Osteocyte (in vitro differentiated cells): ENCODE data around the gene SIRT3. TPM values are rescaled to one million over a fixed set of nuclear protein-coding genes. Genes with fewer than 3 reads are reported as not detected.
"Not testable (repeated sequence)": the region's sequence is repeated elsewhere in the genome, so short reads cannot be mapped to it uniquely, and the experiment has no call there.

ENCODE experiments used
- DNase-seq: peaks from one replicate; pipeline ENCODE4 v3.0.0; 2021; ENCODE audit warnings: mixed read lengths; ENCODE audit not compliant: unreplicated experiment; ENCODE audit errors: extremely low spot score
- H3K27ac Mint-ChIP-seq: one replicate; pipeline ENCODE4 v1.8.0; 2021; ENCODE audit warnings: mild to moderate bottlenecking, mixed read lengths; ENCODE audit not compliant: unreplicated experiment
- H3K27me3 Mint-ChIP-seq: one replicate; pipeline ENCODE4 v1.8.0; 2021; ENCODE audit warnings: mixed read lengths; ENCODE audit not compliant: unreplicated experiment
- H3K36me3 Mint-ChIP-seq: one replicate; pipeline ENCODE4 v1.8.0; 2021; ENCODE audit warnings: mixed read lengths; ENCODE audit not compliant: unreplicated experiment
- H3K4me1 Mint-ChIP-seq: one replicate; pipeline ENCODE4 v1.8.0; 2021; ENCODE audit warnings: mixed read lengths; ENCODE audit not compliant: unreplicated experiment
- H3K4me3 Mint-ChIP-seq: one replicate; pipeline ENCODE4 v1.8.0; 2021; ENCODE audit warnings: mild to moderate bottlenecking, moderate library complexity, mixed read lengths; ENCODE audit not compliant: unreplicated experiment
- H3K9me3 Mint-ChIP-seq: one replicate; pipeline ENCODE4 v1.8.0; 2021; ENCODE audit warnings: mixed read lengths; ENCODE audit not compliant: unreplicated experiment
- total RNA-seq: library from RNA; stranded (reverse); gene quantifications from 2 replicates; pipeline ENCODE4 v1.2.1, GENCODE V29; 2021
- TF ChIP-seq, protein P1 (sequence below): fragments of 200-600 bp; sonication (generic); IDR thresholded peaks from 2 replicates; pipeline ENCODE4 v1.5.0; 2021; ENCODE audit warnings: antibody characterized with exemption, mild to moderate bottlenecking, moderate library complexity

SIRT3 gene
- total RNA-seq, 1 donor from 2014 or later = 25.7 TPM

DNA sequence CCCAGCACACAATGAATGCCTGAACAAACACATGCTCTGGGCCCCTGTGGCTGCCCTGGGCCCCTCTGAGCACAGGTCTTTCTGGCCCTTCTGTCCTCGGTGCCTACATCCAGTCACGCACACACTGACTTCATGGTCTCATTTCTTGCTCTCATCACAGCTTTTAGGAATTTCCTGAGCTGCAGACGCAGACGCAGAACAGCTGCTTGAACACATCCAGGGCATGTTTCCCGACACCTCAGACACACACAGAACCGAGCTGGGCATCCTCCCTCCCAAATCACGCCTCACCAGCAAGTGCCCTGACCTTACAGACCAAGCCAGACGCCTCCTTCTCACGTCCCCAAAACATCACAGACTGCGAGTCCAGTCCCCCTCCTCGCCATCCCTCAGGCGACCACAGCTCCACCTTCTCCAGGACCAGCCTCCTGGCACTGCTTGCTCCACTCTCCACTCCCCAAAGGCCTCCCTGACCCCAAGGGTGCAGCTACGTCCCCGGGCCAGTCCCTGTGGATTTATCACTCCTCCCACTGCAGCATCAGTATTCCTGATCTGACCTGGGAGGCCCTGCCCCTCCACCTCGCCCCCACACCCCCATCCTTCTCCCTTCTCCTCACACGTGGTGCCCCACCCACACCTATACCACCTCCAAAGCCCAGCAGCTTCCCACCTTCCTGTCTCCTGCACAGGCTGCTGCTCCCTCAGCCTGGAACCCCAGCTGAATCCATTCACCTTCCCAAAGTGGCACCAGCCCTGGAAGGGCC, 12.9 kb downstream of the SIRT3 start:
- peaks cover 17% of the 10 kb centered on the region for H3K36me3 Mint-ChIP-seq
- TF ChIP-seq, protein P1, sequence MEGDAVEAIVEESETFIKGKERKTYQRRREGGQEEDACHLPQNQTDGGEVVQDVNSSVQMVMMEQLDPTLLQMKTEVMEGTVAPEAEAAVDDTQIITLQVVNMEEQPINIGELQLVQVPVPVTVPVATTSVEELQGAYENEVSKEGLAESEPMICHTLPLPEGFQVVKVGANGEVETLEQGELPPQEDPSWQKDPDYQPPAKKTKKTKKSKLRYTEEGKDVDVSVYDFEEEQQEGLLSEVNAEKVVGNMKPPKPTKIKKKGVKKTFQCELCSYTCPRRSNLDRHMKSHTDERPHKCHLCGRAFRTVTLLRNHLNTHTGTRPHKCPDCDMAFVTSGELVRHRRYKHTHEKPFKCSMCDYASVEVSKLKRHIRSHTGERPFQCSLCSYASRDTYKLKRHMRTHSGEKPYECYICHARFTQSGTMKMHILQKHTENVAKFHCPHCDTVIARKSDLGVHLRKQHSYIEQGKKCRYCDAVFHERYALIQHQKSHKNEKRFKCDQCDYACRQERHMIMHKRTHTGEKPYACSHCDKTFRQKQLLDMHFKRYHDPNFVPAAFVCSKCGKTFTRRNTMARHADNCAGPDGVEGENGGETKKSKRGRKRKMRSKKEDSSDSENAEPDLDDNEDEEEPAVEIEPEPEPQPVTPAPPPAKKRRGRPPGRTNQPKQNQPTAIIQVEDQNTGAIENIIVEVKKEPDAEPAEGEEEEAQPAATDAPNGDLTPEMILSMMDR = no peak
- no peak overlapping the region for H3K4me3 Mint-ChIP-seq
- H3K27ac Mint-ChIP-seq = no peak overlapping the region
- peaks cover 4% of the 10 kb centered on the region for H3K4me1 Mint-ChIP-seq
- DNase-seq = no peak
- H3K9me3 Mint-ChIP-seq = no peaks in the 10 kb centered on the region
- H3K27me3 Mint-ChIP-seq = no peaks in the 10 kb centered on the region

GRCh38 chr11:221998-222789, 13.9 kb downstream of the SIRT3 start:
- H3K9me3 Mint-ChIP-seq = no peaks in the 10 kb centered on the region
- TF ChIP-seq, protein P1 = no peak
- DNase-seq = no peak
- H3K4me1 Mint-ChIP-seq = peaks cover 4% of the 10 kb centered on the region
- H3K27ac Mint-ChIP-seq = no peak overlapping the region
- peaks cover 17% of the 10 kb centered on the region for H3K36me3 Mint-ChIP-seq
- no peaks in the 10 kb centered on the region for H3K27me3 Mint-ChIP-seq
- no peak overlapping the region for H3K4me3 Mint-ChIP-seq

DNA sequence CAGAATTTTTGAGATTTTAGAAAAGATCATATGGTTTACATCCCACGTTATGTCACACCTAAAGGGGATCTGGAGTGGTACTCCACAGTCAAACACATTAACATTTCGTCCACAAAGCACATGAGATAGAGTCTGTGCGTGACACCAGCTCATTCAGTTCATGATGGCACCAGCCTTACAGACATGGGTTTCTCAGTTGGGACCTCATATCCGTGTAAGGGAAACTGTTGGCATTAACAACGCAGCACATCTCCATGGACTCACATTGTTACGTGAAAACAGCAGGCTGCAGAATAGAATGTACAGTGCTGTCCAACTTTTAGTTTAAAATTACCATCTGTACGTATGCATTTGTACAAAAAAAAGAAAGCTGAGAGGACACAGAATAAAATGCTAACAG, 14.6 kb downstream of the SIRT3 start:
- H3K9me3 Mint-ChIP-seq = no peaks in the 10 kb centered on the region
- no peak for DNase-seq
- peaks cover 4% of the 10 kb centered on the region for H3K4me1 Mint-ChIP-seq
- no peak overlapping the region for H3K4me3 Mint-ChIP-seq
- H3K27ac Mint-ChIP-seq = no peak overlapping the region
- H3K36me3 Mint-ChIP-seq = peaks cover 17% of the 10 kb centered on the region
- TF ChIP-seq, protein P1 = no peak
- H3K27me3 Mint-ChIP-seq = no peaks in the 10 kb centered on the region

DNA sequence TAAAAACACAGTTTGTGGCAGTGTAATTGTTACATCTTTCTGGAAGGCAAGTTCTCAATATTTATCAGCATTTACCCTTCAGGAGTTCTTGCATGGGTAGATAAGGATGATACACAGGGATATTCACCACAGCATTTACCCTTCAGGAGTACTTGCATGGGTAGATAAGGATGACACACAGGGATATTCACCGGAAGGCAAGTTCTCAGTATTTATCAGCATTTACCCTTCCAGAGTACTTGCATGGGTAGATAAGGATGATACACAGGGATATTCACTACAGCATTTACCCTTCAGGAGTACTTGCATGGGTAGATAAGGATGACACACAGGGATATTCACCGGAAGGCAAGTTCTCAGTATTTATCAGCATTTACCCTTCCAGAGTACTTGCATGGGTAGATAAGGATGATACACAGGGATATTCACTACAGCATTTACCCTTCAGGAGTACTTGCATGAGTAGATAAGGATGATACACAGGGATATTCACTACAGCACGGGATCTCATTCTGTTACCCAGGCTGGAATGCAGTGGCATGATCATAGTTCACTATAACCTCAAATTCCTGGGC, 15.4 kb downstream of the SIRT3 start:
- H3K36me3 Mint-ChIP-seq = peaks cover 17% of the 10 kb centered on the region
- not testable (repeated sequence) for H3K27ac Mint-ChIP-seq, H3K9me3 Mint-ChIP-seq, H3K4me1 Mint-ChIP-seq, DNase-seq, H3K27me3 Mint-ChIP-seq, H3K4me3 Mint-ChIP-seq

GRCh38 chr11:218815-219593, 17.1 kb downstream of the SIRT3 start:
- H3K27me3 Mint-ChIP-seq = no peaks in the 10 kb centered on the region
- no peak overlapping the region for H3K4me3 Mint-ChIP-seq
- DNase-seq = no peak

More at GRCh38 chr11:218815-219593, 17.1 kb downstream of the SIRT3 start:
- Mint-ChIP-seq H3K9me3 (no peaks in the 10 kb centered on the region), H3K36me3 (peaks cover 17% of the 10 kb centered on the region), H3K4me1 (no peaks in the 10 kb centered on the region), H3K27ac (no peak overlapping the region)
- TF ChIP-seq, protein P1 = no peak
